PC-9 (cell line): ENCODE results near the gene S100A5. TPM values are rescaled to one million over a fixed set of nuclear protein-coding genes. Genes with fewer than 3 reads are reported as not detected.

Experiments
- BruUV-seq: library from RNA; stranded (reverse); fragments of 400-500 nt; replicated peaks from 2 replicates; lab custom pipeline; 2021; lab: Mats Ljungman, UMichigan
- CTCF ChIA-PET: fragments of 300-600 bp; sonication (Branson Sonifier 250); formaldehyde crosslinking; loops from one replicate; lab custom pipeline; 2022; ENCODE audit warnings: antibody characterized with exemption; lab: Charles Lee
- POLR2A ChIA-PET: fragments of 300-600 bp; sonication (Branson Sonifier 250); formaldehyde crosslinking; loops from one replicate; lab custom pipeline; 2022; ENCODE audit warnings: antibody characterized with exemption; ENCODE audit not compliant: unreplicated experiment; lab: Charles Lee
- DNase-seq, 2 experiments: peaks; one replicate each; pipeline versions ENCODE4 v3.0.0 to v3.0.0-alpha.2; 2015 to 2022; ENCODE audit warnings: mixed read lengths in 1 of 2
- H2AFZ ChIP-seq: fragments of 200-600 bp; sonication (generic); 2 replicates; pipeline ENCODE4 v1.8.1; 2017; ENCODE audit warnings: antibody characterized with exemption
- H3F3A ChIP-seq: fragments of 200-600 bp; sonication (generic); 2 replicates; pipeline ENCODE4 v1.8.1; 2017; ENCODE audit warnings: antibody characterized with exemption, mild to moderate bottlenecking, low read depth; ENCODE audit not compliant: insufficient read depth
- H3K27ac ChIP-seq: fragments of 200-600 bp; sonication (generic); 2 replicates; pipeline ENCODE4 v1.6.1; 2016; ENCODE audit warnings: mixed run types
- H3K27me3 ChIP-seq: fragments of 200-600 bp; sonication (generic); 2 replicates; pipeline ENCODE4 v1.6.1; 2016; ENCODE audit warnings: low read depth, mixed run types; ENCODE audit not compliant: insufficient read depth
- H3K36me3 ChIP-seq: fragments of 200-600 bp; sonication (generic); 2 replicates; pipeline ENCODE4 v1.6.1; 2016; ENCODE audit warnings: low read depth, mixed run types
- H3K4me1 ChIP-seq: fragments of 200-600 bp; sonication (generic); replicated peaks from 2 replicates; pipeline ENCODE4 v1.6.1; 2016; ENCODE audit warnings: mixed run types; ENCODE audit not compliant: insufficient read depth
- H3K4me2 ChIP-seq: fragments of 200-600 bp; sonication (generic); 2 replicates; pipeline ENCODE4 v1.6.1; 2017; ENCODE audit warnings: mixed run types
- H3K4me3 ChIP-seq: fragments of 200-600 bp; sonication (generic); 2 replicates; pipeline ENCODE4 v1.6.1; 2016; ENCODE audit warnings: mixed run types
- H3K79me2 ChIP-seq: fragments of 200-600 bp; sonication (generic); 2 replicates; pipeline ENCODE4 v1.6.1; 2017; ENCODE audit warnings: low read depth, mixed run types
- H3K9me2 ChIP-seq: fragments of 200-600 bp; sonication (generic); 2 replicates; pipeline ENCODE4 v1.8.1; 2017; ENCODE audit warnings: mild to moderate bottlenecking; ENCODE audit not compliant: insufficient read depth
- H3K9me3 ChIP-seq: fragments of 200-600 bp; sonication (generic); 2 replicates; pipeline ENCODE4 v1.8.1; 2016; ENCODE audit warnings: low read depth; ENCODE audit not compliant: insufficient read depth
- H4K20me1 ChIP-seq: fragments of 200-600 bp; sonication (generic); 2 replicates; pipeline ENCODE4 v1.8.1; 2017; ENCODE audit not compliant: insufficient read depth
- EZH2 ChIP-seq: fragments of 200-600 bp; sonication (generic); IDR thresholded peaks from 2 replicates; pipeline ENCODE4 v1.8.0; 2017; ENCODE audit warnings: antibody characterized with exemption, low read depth
- intact Hi-C: fragments of 100-400 bp; cut with micrococcal nuclease; formaldehyde crosslinking; loops from one replicate; pipeline ENCODE4 v1.10.0; 2022; ENCODE audit not compliant: unreplicated experiment
- total RNA-seq: library from RNA; stranded (reverse); gene quantifications from 2 replicates; pipeline ENCODE4 v1.2.3, GENCODE V29; 2021
- TF ChIP-seq, protein P1 (sequence below): fragments of 200-600 bp; sonication (generic); conservative IDR thresholded peaks from 2 replicates; pipeline ENCODE4 v1.6.1; 2017; ENCODE audit warnings: mixed run types, antibody characterized with exemption, mild to moderate bottlenecking, moderate library complexity

Gene S100A5
- total RNA-seq, 1 experiment from 2014 or later = 11.1 TPM

DNA sequence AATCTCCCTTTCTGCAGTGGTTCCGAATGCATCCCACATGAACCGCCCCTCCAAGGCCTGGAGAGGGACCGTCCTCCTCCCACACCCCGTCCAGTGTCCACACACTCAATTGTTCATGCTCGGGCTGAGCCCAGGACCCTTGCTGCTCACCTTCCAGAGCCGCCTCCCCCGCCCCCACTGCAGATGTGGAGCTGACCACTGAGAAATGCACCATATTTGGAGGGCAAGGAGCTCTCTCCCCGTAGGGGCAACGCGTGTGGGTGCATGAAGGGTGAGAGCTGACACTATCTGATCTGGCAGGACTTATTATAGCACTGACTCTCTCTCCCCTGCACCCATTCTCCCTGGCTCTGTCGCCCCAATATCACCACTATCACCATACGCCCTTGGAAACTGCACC lies 12.4 kb upstream of the S100A5 start:
- no peak overlapping the region for H3K4me2 ChIP-seq

DNA sequence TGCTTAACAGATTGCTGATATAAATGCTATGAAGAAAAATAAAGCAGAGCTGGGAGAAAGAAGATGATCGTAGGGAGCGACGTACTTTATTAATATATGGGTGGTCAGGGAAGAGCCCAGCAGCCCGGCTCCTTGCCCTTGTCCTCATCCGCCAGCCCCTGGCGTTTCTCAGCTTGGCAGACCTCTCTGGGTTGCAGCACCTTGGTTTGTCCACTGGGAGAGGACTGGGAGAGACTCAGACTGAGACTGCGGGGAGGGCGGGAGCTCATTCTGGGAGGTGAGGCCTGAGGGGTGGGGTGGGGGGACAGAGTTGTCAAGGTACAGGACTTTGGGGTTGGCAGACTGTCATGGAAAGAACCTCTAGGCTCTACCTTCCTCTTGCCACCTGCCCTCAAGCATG lies 11.6 kb upstream of the S100A5 start:
- ChIA-PET CTCF (no interaction called here), POLR2A (no interaction called here)
- Histone ChIP-seq H3K9me3 (no peaks in the 10 kb centered on the region), H3K27ac (no peak overlapping the region), H3K36me3 (no peaks in the 10 kb centered on the region), H3K4me2 (no peak overlapping the region), H3K9me2 (no peaks in the 10 kb centered on the region), H2AFZ (no peak overlapping the region), H4K20me1 (no peaks in the 10 kb centered on the region), H3K4me3 (no peak overlapping the region), H3K79me2 (no peaks in the 10 kb centered on the region), H3K27me3 (no peaks in the 10 kb centered on the region), H3K4me1 (peaks cover 31% of the 10 kb centered on the region), H3F3A (peaks cover 9% of the 10 kb centered on the region; the same call in 1 of the 2 replicates)
- TF ChIP-seq, protein P1, sequence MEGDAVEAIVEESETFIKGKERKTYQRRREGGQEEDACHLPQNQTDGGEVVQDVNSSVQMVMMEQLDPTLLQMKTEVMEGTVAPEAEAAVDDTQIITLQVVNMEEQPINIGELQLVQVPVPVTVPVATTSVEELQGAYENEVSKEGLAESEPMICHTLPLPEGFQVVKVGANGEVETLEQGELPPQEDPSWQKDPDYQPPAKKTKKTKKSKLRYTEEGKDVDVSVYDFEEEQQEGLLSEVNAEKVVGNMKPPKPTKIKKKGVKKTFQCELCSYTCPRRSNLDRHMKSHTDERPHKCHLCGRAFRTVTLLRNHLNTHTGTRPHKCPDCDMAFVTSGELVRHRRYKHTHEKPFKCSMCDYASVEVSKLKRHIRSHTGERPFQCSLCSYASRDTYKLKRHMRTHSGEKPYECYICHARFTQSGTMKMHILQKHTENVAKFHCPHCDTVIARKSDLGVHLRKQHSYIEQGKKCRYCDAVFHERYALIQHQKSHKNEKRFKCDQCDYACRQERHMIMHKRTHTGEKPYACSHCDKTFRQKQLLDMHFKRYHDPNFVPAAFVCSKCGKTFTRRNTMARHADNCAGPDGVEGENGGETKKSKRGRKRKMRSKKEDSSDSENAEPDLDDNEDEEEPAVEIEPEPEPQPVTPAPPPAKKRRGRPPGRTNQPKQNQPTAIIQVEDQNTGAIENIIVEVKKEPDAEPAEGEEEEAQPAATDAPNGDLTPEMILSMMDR = no peak
- TF ChIP-seq EZH2 = no peak
- BruUV-seq = no TSS peak
- intact Hi-C loops = no loop called here
- no peak for DNase-seq

More for the DNA sequence above, 12.4 kb upstream of the S100A5 start:
- ChIA-PET CTCF (interaction anchor here (0.5 kb wide), 1 partner anchor 69 kb away, joined by 3 read pairs; no protein-coding TSS in a partner anchor), POLR2A (no interaction called here)
- intact Hi-C loops = no loop called here
- no peaks in the 10 kb centered on the region for H3K9me2 ChIP-seq
- peaks cover 30% of the 10 kb centered on the region for H3K4me1 ChIP-seq
- no peak overlapping the region for H3K4me3 ChIP-seq
- H3K9me3 ChIP-seq = no peaks in the 10 kb centered on the region
- no peak overlapping the region for H3K27ac ChIP-seq
- no TSS peak for BruUV-seq
- no peak for DNase-seq
- H2AFZ ChIP-seq = no peak overlapping the region
- no peaks in the 10 kb centered on the region for H3K27me3 ChIP-seq
- no peaks in the 10 kb centered on the region for H3K79me2 ChIP-seq
- no peak for TF ChIP-seq EZH2
- TF ChIP-seq, protein P1 = no peak
- H3K36me3 ChIP-seq = no peaks in the 10 kb centered on the region
- no peaks in the 10 kb centered on the region for H4K20me1 ChIP-seq
- H3F3A ChIP-seq = peaks cover 9% of the 10 kb centered on the region

DNA sequence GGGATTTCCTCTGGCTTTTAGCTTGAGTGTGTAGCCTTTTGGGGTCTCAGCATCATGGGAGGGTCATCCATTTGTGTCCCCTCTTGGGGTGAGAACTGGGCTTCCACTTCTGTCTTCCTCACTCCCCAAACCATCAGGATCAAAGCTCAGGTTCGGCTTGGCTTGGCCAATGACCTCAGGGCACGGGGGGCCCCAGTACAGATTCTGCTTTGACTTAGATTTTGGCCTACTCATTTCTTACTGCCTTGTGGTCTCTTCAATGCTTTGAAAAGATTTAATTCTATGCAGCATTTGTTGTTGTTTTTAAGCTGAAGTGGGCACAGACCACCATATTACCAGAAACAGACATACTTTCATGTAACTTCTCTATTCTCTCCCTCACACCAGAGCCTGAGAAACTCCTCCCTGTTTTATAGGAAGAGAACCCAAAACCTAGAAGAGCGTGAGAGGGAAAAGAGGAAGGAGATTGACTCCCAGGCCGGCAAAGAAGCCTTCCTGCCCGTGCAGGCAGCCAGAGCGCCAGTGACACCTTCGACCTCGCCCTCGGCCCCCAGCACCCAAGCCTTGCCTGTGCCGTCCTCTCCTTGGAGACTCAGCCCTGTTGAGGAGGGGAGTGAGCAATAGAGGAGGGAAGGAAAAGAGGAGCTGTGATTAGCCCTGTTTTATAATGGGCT lies 10.2 kb upstream of the S100A5 start:
- POLR2A ChIA-PET = interaction anchor here (0.6 to 0.7 kb wide), 2 partner anchors 9 to 1450 kb away, joined by 4 read pairs; no protein-coding TSS in a partner anchor
- H2AFZ ChIP-seq = no peak overlapping the region
- TF ChIP-seq EZH2 = no peak
- TF ChIP-seq, protein P1 = no peak
- H4K20me1 ChIP-seq = no peaks in the 10 kb centered on the region
- intact Hi-C loops = no loop called here
- H3K9me3 ChIP-seq = no peaks in the 10 kb centered on the region
- H3F3A ChIP-seq = peaks cover 9% of the 10 kb centered on the region; the same call in 1 of the 2 replicates
- DNase-seq = no peak
- no peak overlapping the region for H3K4me2 ChIP-seq
- no peaks in the 10 kb centered on the region for H3K27me3 ChIP-seq
- H3K9me2 ChIP-seq = no peaks in the 10 kb centered on the region
- no peak overlapping the region for H3K27ac ChIP-seq
- CTCF ChIA-PET = no interaction called here
- no TSS peak for BruUV-seq
- H3K79me2 ChIP-seq = no peaks in the 10 kb centered on the region
- H3K36me3 ChIP-seq = no peaks in the 10 kb centered on the region
- peaks cover 45% of the 10 kb centered on the region for H3K4me1 ChIP-seq
- H3K4me3 ChIP-seq = no peak overlapping the region
